Neuronal stem cell (in vitro differentiated cells): ENCODE measurements around the gene ADGRG2.

ENCODE experiments used
- DNase-seq: peaks from one replicate; pipeline ENCODE4 v3.0.0-alpha.2; 2013; ENCODE audit warnings: low spot score
- H2AFZ ChIP-seq: one replicate; pipeline ENCODE4 v1.6.1; 2013; ENCODE audit warnings: mild to moderate bottlenecking, low read length, inconsistent platforms
- H2AK5ac ChIP-seq: 2 replicates; pipeline ENCODE4 v1.6.1; 2013; ENCODE audit warnings: low read depth, mild to moderate bottlenecking, inconsistent platforms, low read length, moderate library complexity, mixed read lengths
- H2BK120ac ChIP-seq: 2 replicates; pipeline ENCODE4 v1.6.1; 2013; ENCODE audit warnings: low read depth, mild to moderate bottlenecking, inconsistent platforms, low read length, moderate library complexity, mixed read lengths
- H2BK12ac ChIP-seq: one replicate; pipeline ENCODE4 v1.6.1; 2013; ENCODE audit warnings: low read length, inconsistent platforms
- H2BK15ac ChIP-seq: 2 replicates; pipeline ENCODE4 v1.6.1; 2013; ENCODE audit warnings: mild to moderate bottlenecking, low read length, inconsistent platforms, mixed read lengths
- H2BK5ac ChIP-seq: one replicate; pipeline ENCODE4 v1.6.1; 2013; ENCODE audit warnings: inconsistent platforms, mild to moderate bottlenecking, low read length, moderate library complexity
- H3K14ac ChIP-seq: one replicate; pipeline ENCODE4 v1.6.1; 2013; ENCODE audit warnings: low read length, inconsistent platforms
- H3K18ac ChIP-seq: 2 replicates; pipeline ENCODE4 v1.6.1; 2013; ENCODE audit warnings: low read length, inconsistent platforms
- H3K23ac ChIP-seq: 2 replicates; pipeline ENCODE4 v1.6.1; 2013; ENCODE audit warnings: low read depth, mild to moderate bottlenecking, mixed read lengths, low read length, inconsistent platforms; ENCODE audit not compliant: poor library complexity
- H3K27ac ChIP-seq: replicated peaks from 3 replicates; pipeline ENCODE4 v1.5.1; 2013; ENCODE audit warnings: low read length, inconsistent platforms
- H3K27me3 ChIP-seq, 3 experiments: 2 replicates each; pipeline ENCODE4 v1.6.1; 2013; ENCODE audit warnings: low read length in 3 of 3, mild to moderate bottlenecking in 2 of 3, inconsistent platforms in 1 of 3, low read depth in 1 of 3, mixed read lengths in 1 of 3, moderate library complexity in 1 of 3; ENCODE audit not compliant: control insufficient read depth in 3 of 3, insufficient read depth in 3 of 3
- H3K36me3 ChIP-seq, 2 donors: replicated peaks in 1 of 2; 2 replicates each; pipeline ENCODE4 v1.6.1; 2013; ENCODE audit warnings: low read length in 2 of 2; ENCODE audit not compliant: control insufficient read depth in 2 of 2, insufficient read depth in 2 of 2
- H3K4ac ChIP-seq: 2 replicates; pipeline ENCODE4 v1.6.1; 2013; ENCODE audit warnings: inconsistent platforms, mild to moderate bottlenecking, low read length, moderate library complexity
- H3K4me1 ChIP-seq, 2 donors: 1 replicate in 1 of 2; 2 replicates in 1 of 2; pipeline ENCODE4 v1.6.1; 2013; ENCODE audit warnings: low read length in 2 of 2, low read depth in 1 of 2; ENCODE audit not compliant: control insufficient read depth in 2 of 2, insufficient read depth in 1 of 2
- H3K4me2 ChIP-seq: one replicate; pipeline ENCODE4 v1.6.1; 2013; ENCODE audit warnings: mild to moderate bottlenecking, low read length, inconsistent platforms; ENCODE audit not compliant: insufficient read depth, poor library complexity, severe bottlenecking
- H3K4me3 ChIP-seq, 2 donors: 2 replicates each; pipeline ENCODE4 v1.5.1; 2013; ENCODE audit warnings: low read length in 2 of 2, mild to moderate bottlenecking in 2 of 2, inconsistent platforms in 1 of 2, moderate library complexity in 1 of 2
- H3K79me1 ChIP-seq: one replicate; pipeline ENCODE4 v1.6.1; 2013; ENCODE audit warnings: low read depth, mild to moderate bottlenecking, inconsistent platforms, low read length, moderate library complexity
- H3K9ac ChIP-seq: one replicate; pipeline ENCODE4 v1.6.1; 2013; ENCODE audit warnings: mild to moderate bottlenecking, low read depth, low read length, inconsistent platforms; ENCODE audit not compliant: poor library complexity
- H3K9me3 ChIP-seq, 2 donors: replicated peaks in 1 of 2; 2 replicates each; pipeline versions ENCODE3 to v1.6.1; 2013; ENCODE audit warnings: low read length in 2 of 2, mild to moderate bottlenecking in 2 of 2, inconsistent platforms in 1 of 2, low read depth in 1 of 2, mixed read lengths in 1 of 2, moderate library complexity in 1 of 2; ENCODE audit not compliant: control insufficient read depth in 2 of 2, insufficient read depth in 1 of 2
- H4K8ac ChIP-seq: one replicate; pipeline ENCODE4 v1.6.1; 2013; ENCODE audit warnings: low read depth, mild to moderate bottlenecking, inconsistent platforms, low read length, moderate library complexity
- H4K91ac ChIP-seq: one replicate; pipeline ENCODE4 v1.6.1; 2013; ENCODE audit warnings: low read length, low read depth, mild to moderate bottlenecking, inconsistent platforms; ENCODE audit not compliant: poor library complexity
- WGBS, 2 donors: extraction: QIAGEN DNeasy Blood & Tissue Kit; methylation state at CpG; one replicate each; pipeline ENCODE4 v1.1.7; 2013; ENCODE audit warnings: missing lambda C conversion rate in 2 of 2, mixed read lengths in 1 of 2; ENCODE audit not compliant: insufficient read length in 2 of 2, insufficient replicate concordance in 1 of 2; ENCODE audit errors: extremely low coverage in 2 of 2; 5-methylcytosine and 5-hydroxymethylcytosine counted together

The ADGRG2 gene

DNA sequence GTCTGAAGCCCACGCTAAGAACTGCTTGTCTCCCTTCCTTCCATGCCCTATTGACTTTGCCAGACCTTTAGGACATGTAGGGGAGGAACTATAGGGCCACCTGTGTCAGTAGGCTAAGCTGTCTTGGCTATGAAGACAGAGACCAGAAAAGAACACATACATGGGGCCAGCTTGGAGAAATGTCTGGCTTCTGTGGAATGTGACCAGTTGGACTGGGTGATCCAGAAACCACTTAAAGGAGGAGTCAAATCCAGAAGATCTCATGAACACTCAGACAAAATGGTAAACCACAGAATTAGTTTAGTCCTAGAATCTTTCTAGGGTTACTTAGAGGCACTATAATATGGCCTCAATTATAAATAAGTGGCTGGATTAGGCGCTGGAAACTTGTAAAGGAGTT is 180.4 kb downstream of the ADGRG2 start:
- Histone ChIP-seq H3K4me2 (no peak overlapping the region), H3K9me3 (no peaks in the 10 kb centered on the region), H3K36me3 (peaks cover 2 to 24% of the 10 kb centered on the region in 2 donors)

More for the DNA sequence above, 180.4 kb downstream of the ADGRG2 start:
- no peak overlapping the region for H3K4me3 ChIP-seq
- no CpG with 5 or more reads among the region's 2 CpGs for whole genome bisulfite sequencing, 2 donors
- no peak overlapping the region for H3K9ac ChIP-seq
- H3K4me1 ChIP-seq, result peaks cover 5 to 8% of the 10 kb centered on the region in 2 donors
- no peak overlapping the region for H3K18ac ChIP-seq
- no peak for DNase-seq
- no peak overlapping the region for H4K91ac ChIP-seq
- no peak overlapping the region for H2BK15ac ChIP-seq
- H3K27ac ChIP-seq, result no peak overlapping the region
- H2BK12ac ChIP-seq, result no peak overlapping the region
- no peak overlapping the region for H3K14ac ChIP-seq
- H3K27me3 ChIP-seq, result no peaks in the 10 kb centered on the region
- H3K23ac ChIP-seq, result no peak overlapping the region
- H3K79me1 ChIP-seq, result no peaks in the 10 kb centered on the region
- H4K8ac ChIP-seq, result no peak overlapping the region
- no peak overlapping the region for H2AFZ ChIP-seq
- no peak overlapping the region for H2BK120ac ChIP-seq
- H2BK5ac ChIP-seq, result no peak overlapping the region
- H2AK5ac ChIP-seq, result no peak overlapping the region
- no peak overlapping the region for H3K4ac ChIP-seq
